Measurements from ENCODE around the gene SLC2A4RG. TPM values are rescaled to one million over a fixed set of nuclear protein-coding genes. Genes with fewer than 3 reads are reported as not detected.

The SLC2A4RG gene
- polyA plus RNA-seq, 1 experiment, result 52.0 TPM

DNA sequence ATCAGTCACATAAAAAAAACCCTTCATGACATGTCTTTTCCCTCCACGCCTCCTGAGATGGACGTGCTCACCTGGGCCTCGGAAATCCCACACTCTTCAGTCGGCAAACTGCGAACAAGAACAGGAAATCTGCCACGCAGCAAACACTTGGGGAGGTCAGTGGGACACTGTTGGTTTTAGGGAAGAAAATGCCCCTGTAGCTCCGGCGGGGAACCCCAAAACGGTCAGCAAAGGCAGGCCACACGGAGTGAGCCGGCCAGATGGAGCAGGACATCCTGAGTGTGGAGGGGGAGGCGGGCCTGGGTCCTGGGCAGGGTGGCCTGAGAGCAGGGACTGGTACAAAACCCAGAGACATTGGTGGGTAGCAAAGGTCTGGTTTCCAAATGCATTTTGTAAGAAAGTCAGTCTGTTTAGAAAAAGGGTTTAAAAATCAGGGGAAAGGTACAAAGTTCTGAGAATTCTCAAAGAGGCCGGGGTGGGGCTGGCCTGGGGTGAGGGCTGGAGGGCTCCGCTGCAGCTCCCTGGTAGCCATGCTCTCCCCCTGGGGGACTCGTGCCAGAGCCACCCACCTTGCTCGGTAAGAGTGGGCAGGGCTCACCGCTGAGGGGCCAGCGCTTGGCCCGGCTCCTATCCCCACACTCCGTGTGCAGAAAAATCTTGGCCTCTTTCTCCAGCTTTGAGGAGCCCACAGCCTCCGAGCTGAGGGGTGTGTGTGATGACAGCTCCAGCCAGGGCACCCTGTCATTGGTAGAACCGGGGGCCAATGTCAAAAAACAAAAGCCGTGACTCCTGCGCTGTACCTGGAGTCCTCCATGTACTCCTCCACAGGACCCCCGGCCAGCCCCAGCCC, 5.2 kb downstream of the SLC2A4RG start:
- H3K27me3 ChIP-seq (ENCODE audit: control insufficient read depth, insufficient read depth, low read length), result no peaks in the 10 kb centered on the region
- POLR2A ChIA-PET, result interaction anchor here (0.5 to 0.7 kb wide), 2 partner anchors 22 to 85 kb away, joined by 4 read pairs; no protein-coding TSS in a partner anchor
- no peak overlapping the region for H3K4me3 ChIP-seq (ENCODE audit: low read depth, low read length)
- no peak for DNase-seq (ENCODE audit: low read depth)
- CTCF ChIA-PET, result no interaction called here
- TF ChIP-seq, protein P1, sequence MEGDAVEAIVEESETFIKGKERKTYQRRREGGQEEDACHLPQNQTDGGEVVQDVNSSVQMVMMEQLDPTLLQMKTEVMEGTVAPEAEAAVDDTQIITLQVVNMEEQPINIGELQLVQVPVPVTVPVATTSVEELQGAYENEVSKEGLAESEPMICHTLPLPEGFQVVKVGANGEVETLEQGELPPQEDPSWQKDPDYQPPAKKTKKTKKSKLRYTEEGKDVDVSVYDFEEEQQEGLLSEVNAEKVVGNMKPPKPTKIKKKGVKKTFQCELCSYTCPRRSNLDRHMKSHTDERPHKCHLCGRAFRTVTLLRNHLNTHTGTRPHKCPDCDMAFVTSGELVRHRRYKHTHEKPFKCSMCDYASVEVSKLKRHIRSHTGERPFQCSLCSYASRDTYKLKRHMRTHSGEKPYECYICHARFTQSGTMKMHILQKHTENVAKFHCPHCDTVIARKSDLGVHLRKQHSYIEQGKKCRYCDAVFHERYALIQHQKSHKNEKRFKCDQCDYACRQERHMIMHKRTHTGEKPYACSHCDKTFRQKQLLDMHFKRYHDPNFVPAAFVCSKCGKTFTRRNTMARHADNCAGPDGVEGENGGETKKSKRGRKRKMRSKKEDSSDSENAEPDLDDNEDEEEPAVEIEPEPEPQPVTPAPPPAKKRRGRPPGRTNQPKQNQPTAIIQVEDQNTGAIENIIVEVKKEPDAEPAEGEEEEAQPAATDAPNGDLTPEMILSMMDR (IDR thresholded peaks at IDR 0.05; ENCODE audit: insufficient read depth, low read depth, low read length), result no peak
- peaks cover 11% of the 10 kb centered on the region for H3K36me3 ChIP-seq (ENCODE audit: control insufficient read depth, insufficient read depth, low read length)

DNA sequence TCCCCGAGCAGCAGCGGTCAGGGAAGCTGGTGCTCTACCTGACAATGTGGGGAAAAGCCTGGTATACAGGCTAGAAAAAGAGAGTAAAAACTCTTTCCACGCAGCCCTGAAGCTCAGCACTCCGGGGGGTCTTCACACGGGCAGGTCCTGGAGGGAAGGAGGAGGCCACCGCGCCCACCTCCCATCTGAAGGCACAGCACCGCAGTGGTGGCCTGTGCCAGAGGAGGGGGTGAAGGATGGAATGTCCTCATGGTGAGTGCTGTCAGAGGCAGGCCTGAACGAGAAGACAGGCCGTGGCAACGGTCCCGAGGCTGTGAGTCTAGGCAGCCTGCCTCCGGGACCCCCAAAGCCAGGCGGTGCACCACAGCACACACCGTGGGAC, 5.8 kb downstream of the SLC2A4RG start:
- TF ChIP-seq, protein P1 (IDR thresholded peaks at IDR 0.05; ENCODE audit: insufficient read depth, low read depth, low read length), result no peak
- CTCF ChIA-PET, result no interaction called here
- no peak overlapping the region for H3K4me3 ChIP-seq (ENCODE audit: low read depth, low read length)
- H3K27me3 ChIP-seq (ENCODE audit: control insufficient read depth, insufficient read depth, low read length), result no peaks in the 10 kb centered on the region
- POLR2A ChIA-PET, result interaction anchor here (0.5 kb wide), 1 partner anchor 22 kb away, joined by 4 read pairs; no protein-coding TSS in a partner anchor
- H3K36me3 ChIP-seq (ENCODE audit: control insufficient read depth, insufficient read depth, low read length), result peaks cover 11% of the 10 kb centered on the region
- DNase-seq (ENCODE audit: low read depth), result no peak

DNA sequence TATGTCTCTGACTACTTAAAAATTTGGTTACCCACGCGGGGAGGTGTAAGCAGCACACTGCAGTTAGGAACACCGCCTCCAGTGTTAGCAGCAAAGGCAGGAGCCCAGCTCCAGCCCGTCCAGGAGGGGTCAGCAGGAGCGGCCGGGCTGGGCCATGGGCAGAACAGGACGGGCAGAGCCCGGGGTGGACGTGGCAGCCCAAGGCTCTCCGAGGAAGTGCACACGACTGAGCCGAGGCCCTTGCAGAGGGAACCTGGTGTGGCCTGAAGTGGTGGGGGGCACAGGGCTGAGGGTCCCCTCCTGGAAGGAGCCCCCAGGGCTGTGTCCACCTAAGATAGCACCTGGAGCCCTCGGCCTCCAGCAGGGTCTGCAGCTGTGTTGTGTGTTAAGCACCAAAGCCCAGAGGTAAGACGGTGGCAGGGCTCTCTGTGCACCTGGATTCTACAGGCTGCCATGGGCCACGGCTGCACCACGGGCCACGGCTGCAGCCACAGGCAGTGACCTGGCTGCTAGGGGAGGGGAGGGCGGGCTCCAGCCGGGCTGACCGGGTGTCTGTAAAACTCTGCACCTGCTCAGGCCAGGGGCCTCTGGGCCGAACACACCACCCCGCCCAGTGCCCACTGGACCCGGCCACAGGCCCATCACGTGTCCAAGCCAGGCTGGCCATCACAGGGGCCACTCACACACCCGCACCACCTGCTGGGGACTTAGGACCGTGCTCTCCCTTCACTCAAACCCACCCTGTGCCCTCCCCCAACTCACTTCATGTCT, 6.6 kb downstream of the SLC2A4RG start:
- Histone ChIP-seq H3K27me3 (ENCODE audit: control insufficient read depth, insufficient read depth, low read length) (no peaks in the 10 kb centered on the region), H3K4me3 (ENCODE audit: low read depth, low read length) (no peak overlapping the region), H3K36me3 (ENCODE audit: control insufficient read depth, insufficient read depth, low read length) (peaks cover 11% of the 10 kb centered on the region)
- ChIA-PET CTCF (no interaction called here), POLR2A (no interaction called here)
- DNase-seq (ENCODE audit: low read depth), result no peak
- TF ChIP-seq, protein P1 (IDR thresholded peaks at IDR 0.05; ENCODE audit: insufficient read depth, low read depth, low read length), result no peak

DNA sequence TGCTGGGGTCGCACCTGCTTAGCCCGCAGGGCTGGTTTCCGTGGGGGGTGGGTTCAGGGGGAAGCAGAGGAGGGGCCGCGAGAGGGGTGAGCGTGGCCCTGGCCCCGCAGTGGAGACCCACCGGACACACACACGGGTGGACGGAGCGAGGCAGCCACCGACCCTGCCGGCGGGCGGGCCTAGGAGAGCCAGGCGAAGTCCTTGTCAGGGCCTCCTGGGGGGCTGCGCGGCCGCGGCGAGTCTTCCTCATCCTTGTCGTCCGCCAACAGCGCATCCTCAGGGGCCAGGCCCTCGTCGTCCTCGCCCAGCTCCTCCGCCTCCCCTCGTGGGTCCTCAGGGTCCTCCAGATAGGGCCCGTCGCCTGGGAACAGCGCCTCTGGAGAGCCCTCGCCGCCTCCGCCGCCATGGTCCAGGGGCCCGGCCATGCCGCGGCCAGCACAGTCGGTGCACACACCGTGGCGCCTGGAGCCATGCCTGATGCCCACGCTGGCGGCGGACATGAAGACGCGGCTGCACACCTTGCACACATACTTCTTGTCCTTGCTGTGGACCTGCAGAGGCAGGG, 7.3 kb downstream of the SLC2A4RG start:
- H3K4me3 ChIP-seq (ENCODE audit: low read depth, low read length), result no peak overlapping the region
- no peak for DNase-seq (ENCODE audit: low read depth)
- TF ChIP-seq, protein P1 (IDR thresholded peaks at IDR 0.05; ENCODE audit: insufficient read depth, low read depth, low read length), result no peak
- H3K36me3 ChIP-seq (ENCODE audit: control insufficient read depth, insufficient read depth, low read length), result peaks cover 8% of the 10 kb centered on the region
- POLR2A ChIA-PET, result no interaction called here
- H3K27me3 ChIP-seq (ENCODE audit: control insufficient read depth, insufficient read depth, low read length), result no peaks in the 10 kb centered on the region
- CTCF ChIA-PET, result no interaction called here

DNA sequence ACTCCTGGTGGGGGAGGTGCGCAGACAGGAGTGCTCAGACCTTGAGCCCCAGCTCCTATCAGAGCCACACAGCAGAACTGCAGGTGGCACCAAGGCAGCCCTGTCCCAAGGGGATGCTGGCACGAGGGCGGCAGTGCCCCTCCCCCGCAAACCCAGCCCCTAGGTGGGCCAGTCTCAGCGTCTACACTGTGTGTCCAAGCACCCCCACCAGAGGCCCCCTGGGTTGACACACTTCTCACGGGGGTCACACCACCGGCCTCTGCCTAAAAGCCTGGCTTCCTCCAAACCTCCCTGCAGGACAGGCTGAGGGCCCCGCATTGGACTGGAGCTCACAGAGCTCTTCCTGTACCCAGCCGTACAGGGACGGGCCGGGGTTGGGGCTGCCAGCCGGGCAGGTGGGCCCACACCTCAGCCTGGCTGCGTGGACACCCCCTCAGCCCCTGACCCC, 8.1 kb downstream of the SLC2A4RG start:
- H3K27me3 ChIP-seq (ENCODE audit: control insufficient read depth, insufficient read depth, low read length), result no peaks in the 10 kb centered on the region
- no peak for DNase-seq (ENCODE audit: low read depth)
- TF ChIP-seq, protein P1 (IDR thresholded peaks at IDR 0.05; ENCODE audit: insufficient read depth, low read depth, low read length), result no peak
- H3K4me3 ChIP-seq (ENCODE audit: low read depth, low read length), result no peak overlapping the region
- peaks cover 6% of the 10 kb centered on the region for H3K36me3 ChIP-seq (ENCODE audit: control insufficient read depth, insufficient read depth, low read length)
- CTCF ChIA-PET, result interaction anchor here (0.6 to 1.4 kb wide), 2 partner anchors 13 to 37 kb away, joined by 3 to 4 read pairs; no protein-coding TSS in a partner anchor
- POLR2A ChIA-PET, result no interaction called here
